ENCODE data around the gene CD6.

Gene CD6

GRCh38 chr11:60934790-60935605, 36.5 kb upstream of the CD6 start:
- DNase-seq (ENCODE audit: low spot score): no peak

DNA sequence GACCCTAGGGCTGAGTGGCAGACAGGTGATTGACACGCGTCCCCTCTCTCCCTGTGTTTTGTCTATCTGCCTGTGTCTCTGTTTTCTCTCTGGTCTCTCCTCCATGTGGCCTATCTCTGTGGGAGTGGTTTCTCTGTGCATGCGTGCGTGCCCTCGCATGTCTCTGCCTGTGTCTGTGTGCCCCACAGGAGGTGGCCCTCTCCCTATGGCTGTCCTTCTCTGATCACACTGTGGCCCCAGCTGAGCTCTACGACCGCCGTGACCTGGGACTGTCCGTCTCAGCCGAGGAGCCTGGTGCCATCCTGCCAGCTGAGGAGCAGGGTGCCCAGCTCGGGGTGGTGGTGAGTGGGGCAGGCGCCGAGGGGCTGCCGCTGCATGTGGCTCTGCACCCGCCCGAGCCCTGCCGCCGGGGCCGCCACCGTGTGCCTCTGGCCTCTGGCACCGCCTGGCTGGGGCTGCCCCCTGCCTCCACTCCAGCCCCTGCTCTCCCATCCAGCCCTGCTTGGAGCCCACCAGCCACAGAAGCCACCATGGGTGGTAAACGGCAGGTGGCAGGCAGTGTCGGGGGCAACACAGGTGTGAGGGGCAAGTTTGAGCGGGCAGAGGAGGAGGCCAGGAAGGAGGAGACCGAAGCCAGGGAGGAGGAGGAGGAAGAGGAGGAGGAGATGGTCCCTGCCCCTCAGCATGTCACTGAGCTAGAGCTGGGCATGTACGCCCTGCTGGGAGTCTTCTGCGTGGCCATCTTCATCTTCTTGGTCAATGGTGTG, 35.6 kb upstream of the CD6 start:
- DNase-seq (ENCODE audit: low spot score): no peak

DNA sequence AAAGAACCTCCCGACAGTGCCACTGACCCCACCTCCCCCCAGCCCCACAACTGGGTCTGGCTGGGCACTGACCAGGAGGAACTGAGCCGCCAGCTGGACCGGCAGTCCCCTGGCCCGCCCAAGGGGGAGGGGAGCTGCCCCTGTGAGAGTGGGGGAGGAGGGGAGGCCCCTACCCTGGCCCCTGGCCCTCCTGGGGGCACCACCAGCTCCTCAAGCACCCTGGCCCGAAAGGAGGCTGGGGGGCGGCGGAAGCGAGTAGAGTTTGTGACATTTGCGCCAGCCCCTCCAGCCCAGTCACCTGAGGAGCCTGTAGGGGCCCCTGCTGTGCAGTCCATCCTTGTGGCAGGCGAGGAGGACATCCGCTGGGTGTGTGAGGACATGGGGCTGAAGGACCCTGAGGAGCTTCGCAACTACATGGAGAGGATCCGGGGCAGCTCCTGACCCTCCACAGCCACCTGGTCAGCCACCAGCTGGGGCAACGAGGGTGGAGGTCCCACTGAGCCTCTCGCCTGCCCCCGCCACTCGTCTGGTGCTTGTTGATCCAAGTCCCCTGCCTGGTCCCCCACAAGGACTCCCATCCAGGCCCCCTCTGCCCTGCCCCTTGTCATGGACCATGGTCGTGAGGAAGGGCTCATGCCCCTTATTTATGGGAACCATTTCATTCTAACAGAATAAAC, 34.9 kb upstream of the CD6 start:
- DNase-seq (ENCODE audit: low spot score): no peak

GRCh38 chr11:60937144-60937527, 34.3 kb upstream of the CD6 start:
- peak; percentile 56 for DNase-seq (ENCODE audit: low spot score)

DNA sequence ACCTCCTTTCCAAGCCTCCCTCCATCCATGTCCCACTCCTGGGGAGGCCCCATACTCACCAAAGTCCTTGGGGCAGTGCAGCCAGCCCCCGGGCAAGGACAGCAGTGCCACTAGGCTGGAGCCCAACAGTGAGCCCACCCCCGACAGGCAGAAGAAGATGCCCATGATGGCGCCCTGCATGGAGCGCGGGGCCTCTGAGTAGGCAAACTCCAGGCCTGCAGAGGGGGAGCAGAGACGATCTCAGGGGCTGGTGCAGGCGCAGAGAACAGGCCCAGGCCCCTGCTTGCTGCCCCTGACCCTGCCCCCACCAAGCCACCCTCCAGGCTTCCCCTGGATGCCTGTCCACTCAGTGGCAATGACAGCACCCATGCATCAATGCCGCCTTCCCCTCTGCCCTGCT, 33.7 kb upstream of the CD6 start:
- DNase-seq (ENCODE audit: low spot score): no peak

DNA sequence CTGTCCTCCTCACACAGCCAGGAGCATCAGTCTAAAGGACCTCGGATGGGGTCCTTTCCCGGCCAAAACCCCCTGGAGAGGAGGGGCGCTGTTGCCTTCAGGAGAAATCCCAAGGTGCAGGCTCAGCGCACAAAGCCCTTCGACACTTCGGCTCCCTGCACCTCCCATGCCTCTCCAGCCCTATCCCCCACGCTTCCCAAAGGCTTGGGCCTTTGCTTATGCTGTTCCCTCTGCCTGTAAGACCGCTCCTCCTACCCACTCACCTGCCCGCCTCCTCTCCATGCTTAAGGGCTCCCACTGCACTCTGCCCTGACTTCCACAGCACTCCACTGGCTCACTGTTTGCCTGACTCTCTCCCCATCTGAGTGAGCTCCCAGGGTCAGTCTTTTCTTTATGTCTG, 33.0 kb upstream of the CD6 start:
- no peak for DNase-seq (ENCODE audit: low spot score)

DNA sequence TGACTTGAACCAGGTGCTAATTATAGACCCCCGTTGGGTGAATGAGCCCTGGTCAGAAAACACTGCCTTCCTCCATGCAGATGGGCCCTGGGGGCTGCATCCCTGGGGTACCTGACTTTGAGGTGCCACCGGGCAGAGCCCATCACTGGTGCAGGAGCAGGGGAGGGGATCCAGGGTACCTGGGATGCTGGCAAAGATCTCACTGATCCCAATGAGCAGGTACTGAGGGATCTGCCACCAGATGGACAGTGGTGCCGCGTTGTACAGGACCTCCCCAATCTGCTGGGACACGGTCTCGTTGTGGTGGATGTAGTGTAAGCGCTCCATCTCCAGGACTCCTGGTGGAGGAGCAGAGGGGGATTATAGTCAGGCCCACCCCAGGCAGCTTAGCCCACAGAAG, 32.2 kb upstream of the CD6 start:
- no peak for DNase-seq (ENCODE audit: low spot score)

DNA sequence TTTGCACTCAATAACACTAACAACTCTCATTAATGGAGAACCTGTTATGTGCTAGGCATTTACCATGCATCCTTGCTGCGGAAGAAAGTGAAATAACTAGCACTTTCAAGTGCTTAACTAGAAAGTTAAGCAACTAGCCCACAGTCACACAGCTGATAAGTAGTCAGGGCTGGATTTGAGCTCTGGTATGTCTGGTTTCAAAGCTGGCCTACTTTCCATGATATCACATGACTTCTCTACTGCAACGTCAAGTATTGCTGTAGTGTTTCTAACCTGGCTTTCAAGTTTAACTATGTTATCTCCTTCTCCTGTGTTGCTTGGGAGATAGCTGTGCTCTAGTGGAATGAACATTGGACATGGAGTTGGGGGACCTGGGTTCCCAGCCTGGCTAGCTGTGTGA, 31.6 kb upstream of the CD6 start:
- DNase-seq (ENCODE audit: low spot score): no peak

- no peak for DNase-seq (ENCODE audit: low spot score)
These were observed 29.9 kb upstream of the CD6 start for GRCh38 chr11:60941371-60942119.

- no peak for DNase-seq (ENCODE audit: low spot score)
These were observed 29.3 kb upstream of the CD6 start for GRCh38 chr11:60942219-60942618.

- no peak for DNase-seq (ENCODE audit: low spot score)
These were observed 28.4 kb upstream of the CD6 start for GRCh38 chr11:60942970-60943565.

DNA sequence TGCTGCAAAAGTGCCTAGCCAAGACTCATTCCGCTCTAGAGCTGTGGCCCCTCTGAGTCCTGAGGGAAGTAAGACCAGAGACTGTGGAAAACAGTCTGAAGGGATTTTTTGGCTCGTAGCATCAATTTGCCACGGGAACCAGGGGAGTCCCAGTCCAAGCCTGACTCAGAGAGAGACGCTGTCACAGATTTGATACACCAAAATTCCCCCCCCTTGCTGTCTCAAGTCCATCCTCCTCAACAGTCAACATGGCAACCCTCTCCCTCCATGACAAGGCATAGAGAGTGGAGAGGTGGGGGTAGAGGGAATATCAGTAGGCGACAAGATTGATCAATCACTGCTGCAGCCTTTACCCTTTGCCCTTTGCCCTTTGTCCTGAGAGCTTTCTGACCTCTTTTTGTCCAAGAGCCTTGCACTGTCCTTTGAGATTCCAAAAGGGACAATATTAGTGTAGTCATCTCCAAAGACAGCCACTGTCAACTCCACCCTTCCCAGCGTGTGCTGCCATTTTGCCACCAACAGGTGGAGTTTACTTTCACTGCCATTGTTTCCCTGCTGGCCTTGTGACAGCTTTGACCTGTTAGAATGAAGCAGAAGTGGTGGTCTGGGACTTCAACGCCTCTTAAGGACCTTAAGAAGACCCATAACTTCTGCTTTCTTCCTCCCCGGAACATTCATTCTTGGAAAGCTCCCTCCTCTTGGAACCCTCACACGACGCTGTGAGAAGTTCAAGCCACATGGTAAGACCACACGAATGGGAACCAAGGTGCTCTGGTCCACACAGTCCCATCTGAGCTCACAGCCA, 26.8 kb upstream of the CD6 start:
- no peak for DNase-seq (ENCODE audit: low spot score)

- no peak for DNase-seq (ENCODE audit: low spot score)
These were observed 26.2 kb upstream of the CD6 start for GRCh38 chr11:60945295-60945667.

DNA sequence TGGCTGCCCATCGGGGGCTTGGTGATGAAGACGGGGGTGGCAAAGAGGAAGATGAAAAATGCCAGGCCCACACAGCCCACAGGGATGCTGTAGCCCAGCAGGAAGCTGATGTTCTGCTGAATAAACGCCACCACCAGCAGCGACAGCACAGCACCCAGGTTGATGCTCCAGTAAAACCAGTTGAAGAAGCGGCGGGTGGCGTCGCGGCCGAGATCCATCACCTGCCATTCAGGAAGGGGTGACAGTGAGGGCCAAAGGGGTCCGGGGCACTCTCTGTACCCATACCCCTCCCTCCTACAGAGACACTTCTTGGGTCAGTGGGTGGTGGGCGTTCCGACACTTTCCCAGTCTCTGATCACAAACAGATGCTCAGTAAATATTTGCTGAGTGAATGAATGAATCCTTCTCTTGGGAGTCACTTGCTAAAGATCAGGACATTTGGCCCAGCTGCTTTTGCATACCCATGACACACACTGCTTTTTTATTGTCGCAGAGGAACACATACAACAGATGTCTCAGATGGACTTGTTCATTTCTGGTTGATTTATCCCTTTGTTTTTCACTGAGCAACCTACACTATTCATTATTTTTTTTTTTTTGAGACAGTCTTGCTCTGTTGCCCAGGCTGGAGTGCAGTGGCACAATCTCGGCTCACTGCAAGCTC, 24.7 kb upstream of the CD6 start:
- DNase-seq (ENCODE audit: low spot score): no peak

GRCh38 chr11:60947700-60948099, 23.8 kb upstream of the CD6 start:
- DNase-seq (ENCODE audit: low spot score): no peak

DNA sequence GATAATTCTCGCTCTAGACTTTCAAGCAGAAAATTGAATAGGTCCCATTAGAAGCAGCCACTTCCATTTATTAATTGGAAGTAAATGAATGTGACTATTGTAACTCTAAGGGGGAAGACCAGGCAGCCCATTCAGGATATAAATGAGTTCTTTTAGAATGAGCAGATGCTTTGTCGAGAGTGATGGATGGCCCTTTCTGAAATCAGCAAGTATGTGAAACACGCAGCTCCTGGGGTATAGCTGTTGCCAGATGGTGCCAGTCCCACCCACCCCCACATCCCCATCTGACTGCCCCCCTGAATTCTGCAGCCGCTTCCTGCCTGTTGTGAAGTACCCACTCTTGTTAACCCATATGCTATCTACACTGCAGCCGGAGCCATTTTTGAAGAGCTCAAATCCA, 23.2 kb upstream of the CD6 start:
- no peak for DNase-seq (ENCODE audit: low spot score)

GRCh38 chr11:60950024-60950423, 21.5 kb upstream of the CD6 start:
- no peak for DNase-seq (ENCODE audit: low spot score)

- no peak for DNase-seq (ENCODE audit: low spot score)
These were observed 20.4 kb upstream of the CD6 start for GRCh38 chr11:60950933-60951605.

DNA sequence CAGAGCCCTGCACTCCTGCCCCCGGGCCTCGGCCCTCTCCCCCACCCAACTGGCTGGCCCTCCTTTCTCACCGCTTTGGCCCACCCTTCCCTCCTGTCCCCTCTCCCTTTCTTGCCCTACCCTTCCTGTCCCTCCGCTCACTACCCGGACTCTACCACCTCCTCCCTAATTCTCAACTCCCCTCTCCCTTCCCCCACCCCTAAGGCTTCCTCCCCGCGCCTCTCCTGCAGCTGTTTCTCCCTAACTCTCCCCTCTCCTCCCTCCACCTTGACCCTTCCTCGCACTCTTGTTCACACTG, 19.9 kb upstream of the CD6 start:
- no peak for DNase-seq (ENCODE audit: low spot score)

Measured in kidney capillary endothelial cell (primary cell).